Type B pancreatic cell (in vitro differentiated cells): Measurements from ENCODE around the gene ADM2. TPM values are rescaled to one million over a fixed set of nuclear protein-coding genes. Genes with fewer than 3 reads are reported as not detected.

ENCODE experiments used
- DNase-seq: peaks from one replicate; pipeline ENCODE4 v3.0.0; 2021; ENCODE audit warnings: mixed read lengths; ENCODE audit not compliant: unreplicated experiment; ENCODE audit errors: extremely low spot score
- H3K27ac Mint-ChIP-seq: 2 replicates; pipeline ENCODE4 v1.8.0; 2021; ENCODE audit warnings: mild to moderate bottlenecking, mixed read lengths
- H3K27me3 Mint-ChIP-seq: 2 replicates; pipeline ENCODE4 v1.8.0; 2021; ENCODE audit warnings: mixed read lengths
- H3K36me3 Mint-ChIP-seq: 2 replicates; pipeline ENCODE4 v1.8.0; 2021; ENCODE audit warnings: mixed read lengths
- H3K4me1 Mint-ChIP-seq: one replicate; pipeline ENCODE4 v1.8.0; 2021; ENCODE audit warnings: mixed read lengths; ENCODE audit not compliant: unreplicated experiment
- H3K4me3 Mint-ChIP-seq: 2 replicates; pipeline ENCODE4 v1.8.0; 2021; ENCODE audit warnings: mild to moderate bottlenecking, mixed read lengths
- H3K9me3 Mint-ChIP-seq: 2 replicates; pipeline ENCODE4 v1.8.0; 2021; ENCODE audit warnings: mixed read lengths
- total RNA-seq: library from RNA; stranded (reverse); gene quantifications from 2 replicates; pipeline ENCODE4 v1.2.1, GENCODE V29; 2021; ENCODE audit warnings: low replicate concordance
- TF ChIP-seq, protein P1 (sequence below): fragments of 200-600 bp; sonication (generic); conservative IDR thresholded peaks from 2 replicates; pipeline ENCODE4 v1.5.0; 2021; ENCODE audit warnings: antibody characterized with exemption, mild to moderate bottlenecking

ADM2 gene
- total RNA-seq, 1 donor from 2014 or later: 2.6 TPM

DNA sequence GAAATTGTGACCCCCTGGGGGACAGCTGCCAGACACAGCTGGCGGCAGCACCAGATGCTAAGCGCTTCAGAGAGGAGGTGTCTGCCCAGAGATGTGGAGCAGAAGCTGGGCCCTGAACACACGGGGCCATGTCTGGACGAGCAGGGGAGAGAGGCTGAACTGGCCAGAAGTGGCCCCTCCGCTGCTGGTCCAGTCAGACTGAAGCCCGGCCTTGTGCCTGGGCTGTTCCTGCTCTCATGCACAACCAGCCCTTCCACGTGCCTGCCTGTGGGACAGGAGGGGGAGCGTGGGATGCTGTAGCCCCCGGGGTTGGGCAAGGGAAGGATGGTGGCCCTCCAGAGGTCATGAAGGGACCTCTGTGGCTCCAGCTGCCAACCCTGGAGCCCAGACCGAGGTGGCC is 1.8 kb downstream of the ADM2 start:
- H3K4me1 Mint-ChIP-seq: peaks cover 5% of the 10 kb centered on the region
- TF ChIP-seq, protein P1, sequence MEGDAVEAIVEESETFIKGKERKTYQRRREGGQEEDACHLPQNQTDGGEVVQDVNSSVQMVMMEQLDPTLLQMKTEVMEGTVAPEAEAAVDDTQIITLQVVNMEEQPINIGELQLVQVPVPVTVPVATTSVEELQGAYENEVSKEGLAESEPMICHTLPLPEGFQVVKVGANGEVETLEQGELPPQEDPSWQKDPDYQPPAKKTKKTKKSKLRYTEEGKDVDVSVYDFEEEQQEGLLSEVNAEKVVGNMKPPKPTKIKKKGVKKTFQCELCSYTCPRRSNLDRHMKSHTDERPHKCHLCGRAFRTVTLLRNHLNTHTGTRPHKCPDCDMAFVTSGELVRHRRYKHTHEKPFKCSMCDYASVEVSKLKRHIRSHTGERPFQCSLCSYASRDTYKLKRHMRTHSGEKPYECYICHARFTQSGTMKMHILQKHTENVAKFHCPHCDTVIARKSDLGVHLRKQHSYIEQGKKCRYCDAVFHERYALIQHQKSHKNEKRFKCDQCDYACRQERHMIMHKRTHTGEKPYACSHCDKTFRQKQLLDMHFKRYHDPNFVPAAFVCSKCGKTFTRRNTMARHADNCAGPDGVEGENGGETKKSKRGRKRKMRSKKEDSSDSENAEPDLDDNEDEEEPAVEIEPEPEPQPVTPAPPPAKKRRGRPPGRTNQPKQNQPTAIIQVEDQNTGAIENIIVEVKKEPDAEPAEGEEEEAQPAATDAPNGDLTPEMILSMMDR: no peak
- no peak overlapping the region for H3K4me3 Mint-ChIP-seq
- H3K27ac Mint-ChIP-seq: no peak overlapping the region
- H3K36me3 Mint-ChIP-seq: no peaks in the 10 kb centered on the region
- DNase-seq: no peak
- no peaks in the 10 kb centered on the region for H3K9me3 Mint-ChIP-seq
- peaks cover 35% of the 10 kb centered on the region for H3K27me3 Mint-ChIP-seq

DNA sequence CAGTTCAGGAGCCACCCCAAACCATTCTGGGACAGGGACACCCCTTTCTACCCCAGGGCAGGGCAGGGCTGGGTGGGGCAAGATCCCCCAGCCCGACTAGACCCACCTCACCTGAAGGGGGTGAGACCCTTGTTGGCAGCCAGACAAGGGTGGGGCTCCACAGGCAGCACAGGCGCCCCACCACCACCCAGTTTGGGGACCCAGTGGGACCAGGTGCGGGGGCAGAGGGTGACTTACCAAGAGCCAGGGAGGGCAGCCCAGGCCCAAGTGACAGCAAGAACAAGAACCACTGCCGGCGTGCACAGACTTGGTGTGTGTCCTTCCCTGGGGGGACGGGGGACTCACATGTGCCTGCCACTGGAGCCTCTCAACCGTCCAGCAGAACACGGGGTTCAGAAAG is 2.2 kb downstream of the ADM2 start:
- H3K9me3 Mint-ChIP-seq: no peaks in the 10 kb centered on the region
- no peaks in the 10 kb centered on the region for H3K36me3 Mint-ChIP-seq
- H3K4me3 Mint-ChIP-seq: no peak overlapping the region
- H3K27ac Mint-ChIP-seq: no peak overlapping the region
- no peak for DNase-seq
- TF ChIP-seq, protein P1: no peak
- H3K4me1 Mint-ChIP-seq: peaks cover 5% of the 10 kb centered on the region
- peaks cover 31% of the 10 kb centered on the region for H3K27me3 Mint-ChIP-seq

DNA sequence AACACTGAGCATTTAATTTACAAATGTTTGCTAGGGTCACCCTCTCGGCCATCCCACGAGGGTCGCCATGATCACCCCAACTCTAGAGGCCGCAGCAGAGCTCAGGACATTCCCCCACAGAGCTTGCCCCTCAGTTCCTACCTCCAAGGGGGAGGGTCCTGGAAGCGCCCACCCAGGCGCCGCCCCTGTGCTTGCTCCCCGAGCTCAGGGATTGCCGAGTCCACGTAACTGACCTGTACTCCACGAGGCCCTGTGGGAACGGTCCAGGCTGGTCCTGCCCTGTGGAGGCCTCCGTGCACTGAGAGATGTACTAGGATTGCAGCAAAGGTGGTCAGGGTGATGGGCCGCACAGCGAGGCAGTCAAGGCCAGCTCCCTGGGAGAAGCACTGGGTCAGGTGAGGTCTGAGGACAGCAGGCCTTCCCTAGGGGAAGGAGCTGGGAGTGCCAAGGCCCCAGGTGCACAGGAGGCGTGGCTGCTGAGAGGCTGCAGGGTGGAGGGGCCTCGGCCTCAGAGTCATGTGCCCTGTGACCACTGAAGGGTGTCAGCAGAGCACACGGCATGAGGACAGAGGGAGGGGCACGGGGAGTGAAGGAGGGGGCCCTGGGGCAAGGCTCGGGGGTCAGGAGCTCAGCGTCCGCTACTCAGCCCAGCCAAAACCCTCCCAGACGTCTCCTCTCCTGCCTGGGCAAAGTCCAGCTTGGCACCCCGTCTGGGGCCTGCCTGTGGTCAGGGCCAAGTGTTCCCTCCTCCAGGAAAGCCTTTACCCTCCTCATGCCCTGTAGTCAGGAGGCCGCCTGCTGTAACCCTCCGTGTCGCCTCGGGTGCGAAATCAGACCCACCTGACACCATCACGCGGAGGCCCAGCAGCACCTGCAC is 2.9 kb downstream of the ADM2 start:
- DNase-seq: no peak
- TF ChIP-seq, protein P1: no peak
- peaks cover 25% of the 10 kb centered on the region for H3K27me3 Mint-ChIP-seq
- H3K36me3 Mint-ChIP-seq: no peaks in the 10 kb centered on the region
- peaks cover 5% of the 10 kb centered on the region for H3K4me1 Mint-ChIP-seq
- no peak overlapping the region for H3K4me3 Mint-ChIP-seq
- no peaks in the 10 kb centered on the region for H3K9me3 Mint-ChIP-seq
- H3K27ac Mint-ChIP-seq: no peak overlapping the region

DNA sequence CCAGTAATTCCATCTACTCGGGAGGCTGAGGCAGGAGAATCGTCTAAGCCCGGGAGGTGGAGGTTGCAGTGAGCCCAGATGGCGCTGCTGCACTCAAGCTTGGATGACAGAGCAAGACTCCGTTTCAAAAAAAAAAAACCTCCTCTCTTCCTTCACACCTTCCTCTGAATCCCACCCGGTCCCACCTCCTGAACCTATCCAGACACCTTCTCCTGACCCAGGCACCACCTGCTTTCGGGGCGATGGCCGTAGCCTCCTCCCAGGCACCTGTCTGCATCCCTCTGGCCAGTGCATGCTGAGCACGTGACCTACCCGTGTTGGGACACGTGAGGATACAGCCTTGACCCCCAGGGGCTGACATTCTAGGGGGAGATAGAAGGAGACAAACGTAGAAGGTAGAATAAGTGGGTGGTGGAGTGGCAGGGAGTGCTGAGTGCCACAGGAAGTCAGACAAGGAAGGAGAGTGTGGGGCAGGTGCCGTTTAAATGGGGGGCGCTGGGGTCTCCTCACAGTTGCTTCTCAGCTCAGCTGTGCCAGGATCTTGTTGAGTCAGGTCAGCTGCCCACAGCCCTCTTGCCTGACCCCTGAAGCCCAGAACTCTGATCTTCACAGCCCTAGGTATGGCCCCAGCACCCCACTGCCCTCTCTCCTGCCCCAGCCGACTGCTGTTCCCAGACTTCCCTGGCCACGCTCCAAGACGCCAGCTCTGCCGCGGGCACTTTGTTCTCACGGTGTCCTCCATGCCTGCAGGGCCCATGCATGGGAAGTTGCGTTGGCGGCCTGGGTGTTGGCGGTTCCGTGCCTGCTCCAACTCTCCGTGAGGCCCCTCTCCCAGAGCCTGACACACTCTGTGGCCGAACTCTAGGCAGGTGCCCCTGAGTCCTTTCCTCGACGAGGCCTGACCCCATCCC is 4.1 kb downstream of the ADM2 start:
- H3K27me3 Mint-ChIP-seq: peaks cover 12% of the 10 kb centered on the region
- H3K4me1 Mint-ChIP-seq: peaks cover 5% of the 10 kb centered on the region
- TF ChIP-seq, protein P1: no peak
- H3K27ac Mint-ChIP-seq: peak overlapping the region; percentile 18
- H3K36me3 Mint-ChIP-seq: no peaks in the 10 kb centered on the region
- no peaks in the 10 kb centered on the region for H3K9me3 Mint-ChIP-seq
- H3K4me3 Mint-ChIP-seq: no peak overlapping the region
- DNase-seq: no peak

DNA sequence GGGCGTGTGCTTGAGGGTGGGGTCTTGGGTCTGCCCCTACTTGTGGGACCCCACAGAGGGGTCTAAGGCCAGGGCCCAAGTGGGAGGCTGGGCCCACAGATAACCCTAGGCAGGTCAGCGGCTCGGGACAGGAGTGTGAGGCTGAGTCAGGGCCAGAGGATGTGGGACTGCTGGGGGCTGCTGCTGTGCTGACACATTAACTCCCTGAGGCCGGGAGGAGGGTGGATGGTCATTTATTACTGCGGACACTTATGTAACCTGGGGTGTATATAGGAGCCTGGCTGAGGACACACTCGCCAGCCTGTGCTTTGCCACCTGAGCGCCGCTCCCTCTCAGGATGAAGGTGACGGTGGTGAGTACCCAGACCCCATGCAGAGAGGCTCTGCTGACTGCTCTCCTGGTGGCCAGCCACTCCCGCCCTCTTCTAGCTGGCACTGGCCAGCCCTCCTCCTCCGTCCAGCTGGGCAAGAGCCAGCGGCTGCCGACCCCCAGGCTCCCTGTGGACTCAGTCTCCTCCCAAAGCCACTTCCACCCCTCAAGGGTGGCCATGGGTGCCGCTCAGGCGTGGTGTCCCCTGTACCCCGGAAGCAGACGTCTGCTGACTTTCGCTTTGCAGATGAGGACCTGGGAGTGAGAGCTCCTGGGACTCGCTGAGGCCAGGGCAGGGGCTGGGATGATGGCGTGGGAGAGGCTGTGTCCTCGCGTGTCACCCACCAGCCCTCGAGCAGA is 5.4 kb downstream of the ADM2 start, which contains the start of gene MIOX:
Gene MIOX, plus strand, starts transcription at position 299 of the 729 bp plus-strand sequence. Its CDS starts 39 bp downstream, at position 338.
- Mint-ChIP-seq H3K4me1 (peaks cover 9% of the 10 kb centered on the region), H3K27me3 (peaks cover 12% of the 10 kb centered on the region), H3K9me3 (no peaks in the 10 kb centered on the region), H3K36me3 (no peaks in the 10 kb centered on the region), H3K27ac (peak within 1 kb of the TSS; percentile 18), H3K4me3 (peak within 1 kb of the TSS; percentile 51)
- no peak for DNase-seq
- TF ChIP-seq, protein P1: no peak
